ENCODE results near the gene MPC1. TPM values are rescaled to one million over a fixed set of nuclear protein-coding genes. Genes with fewer than 3 reads are reported as not detected.
"Not testable (repeated sequence)": the region's sequence is repeated elsewhere in the genome, so short reads cannot be mapped to it uniquely, and the experiment has no call there.

The MPC1 gene
- total RNA-seq, 1 donor from 2014 or later: 21.2 TPM

- no peak overlapping the region for H3K4me3 ChIP-seq (ENCODE audit: low read depth, low read length)
- no peak for DNase-seq (ENCODE audit: low read depth)
- TF ChIP-seq CTCF (conservative IDR thresholded peaks at IDR 0.05; ENCODE audit: low read depth, low read length): no peak
Observed at GRCh38 chr6:166369782-166370181, 13.0 kb downstream of the MPC1 start.

- DNase-seq (ENCODE audit: low read depth): no peak
- H3K4me3 ChIP-seq (ENCODE audit: low read depth, low read length): no peak overlapping the region
- TF ChIP-seq CTCF (conservative IDR thresholded peaks at IDR 0.05; ENCODE audit: low read depth, low read length): no peak
Observed at GRCh38 chr6:166366921-166367320, 15.8 kb downstream of the MPC1 start.

DNA sequence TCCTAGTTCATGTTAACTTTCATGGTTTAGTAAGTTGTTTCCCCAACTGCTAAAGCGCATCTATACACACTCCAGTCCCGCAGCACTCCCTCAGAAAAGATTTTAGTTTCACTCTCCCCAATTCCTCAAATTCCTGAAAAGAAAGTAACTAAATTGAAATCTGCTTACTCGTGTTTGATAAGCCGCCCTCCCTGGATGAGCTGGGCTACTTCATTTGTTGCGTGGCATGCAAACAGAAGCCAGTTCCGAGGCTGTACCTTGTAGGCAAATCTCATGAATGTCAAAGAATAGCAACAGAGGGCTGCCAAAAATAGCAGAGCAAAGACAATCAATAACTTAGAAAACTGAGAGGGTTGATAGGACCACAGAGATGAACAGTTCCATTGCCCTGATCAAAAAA, 16.9 kb downstream of the MPC1 start:
- no peak for TF ChIP-seq CTCF (conservative IDR thresholded peaks at IDR 0.05; ENCODE audit: low read depth, low read length)
- H3K4me3 ChIP-seq (ENCODE audit: low read depth, low read length): no peak overlapping the region
- DNase-seq (ENCODE audit: low read depth): no peak

- DNase-seq (ENCODE audit: low read depth): no peak
- TF ChIP-seq CTCF (conservative IDR thresholded peaks at IDR 0.05; ENCODE audit: low read depth, low read length): no peak
- no peak overlapping the region for H3K4me3 ChIP-seq (ENCODE audit: low read depth, low read length)
Observed at GRCh38 chr6:166365221-166365620, 17.5 kb downstream of the MPC1 start.

GRCh38 chr6:166364456-166364855, 18.3 kb downstream of the MPC1 start:
- no peak overlapping the region for H3K4me3 ChIP-seq (ENCODE audit: low read depth, low read length)
- DNase-seq (ENCODE audit: low read depth): no peak

DNA sequence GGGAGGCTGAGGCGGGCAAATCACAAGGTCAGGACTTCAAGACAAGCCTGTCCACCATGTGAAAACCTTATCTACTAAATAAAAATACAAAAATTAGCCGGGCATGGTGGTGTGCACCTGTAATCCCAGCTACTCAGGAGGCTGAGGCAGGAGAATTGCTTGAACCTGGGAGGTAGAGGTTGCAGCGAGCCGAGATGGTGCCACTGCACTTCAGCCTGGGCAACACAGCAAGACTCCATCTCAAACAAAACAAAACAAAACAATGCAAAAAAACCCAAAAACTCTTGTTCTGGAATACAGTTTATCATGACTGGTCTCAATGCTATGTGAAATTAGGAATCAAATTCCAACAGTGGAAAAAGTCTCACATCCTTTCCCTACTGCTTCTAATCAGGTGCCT, 20.3 kb downstream of the MPC1 start:
- not testable (repeated sequence) for DNase-seq (ENCODE audit: low read depth); H3K4me3 ChIP-seq (ENCODE audit: low read depth, low read length)

More at GRCh38 chr6:166364456-166364855, 18.3 kb downstream of the MPC1 start:
- TF ChIP-seq CTCF (conservative IDR thresholded peaks at IDR 0.05; ENCODE audit: low read depth, low read length): no peak

GRCh38 chr6:166361077-166361429, 21.7 kb downstream of the MPC1 start:
- TF ChIP-seq CTCF (conservative IDR thresholded peaks at IDR 0.05; ENCODE audit: low read depth, low read length): no peak
- no peak for DNase-seq (ENCODE audit: low read depth)
- H3K4me3 ChIP-seq (ENCODE audit: low read depth, low read length): no peak overlapping the region

Measured in epithelial cell of proximal tubule (primary cell).